ENCODE results near the gene RPL27A. TPM values are rescaled to one million over a fixed set of nuclear protein-coding genes. Genes with fewer than 3 reads are reported as not detected.

The RPL27A gene
- total RNA-seq, 1 donor from 2014 or later: 1,116 TPM

DNA sequence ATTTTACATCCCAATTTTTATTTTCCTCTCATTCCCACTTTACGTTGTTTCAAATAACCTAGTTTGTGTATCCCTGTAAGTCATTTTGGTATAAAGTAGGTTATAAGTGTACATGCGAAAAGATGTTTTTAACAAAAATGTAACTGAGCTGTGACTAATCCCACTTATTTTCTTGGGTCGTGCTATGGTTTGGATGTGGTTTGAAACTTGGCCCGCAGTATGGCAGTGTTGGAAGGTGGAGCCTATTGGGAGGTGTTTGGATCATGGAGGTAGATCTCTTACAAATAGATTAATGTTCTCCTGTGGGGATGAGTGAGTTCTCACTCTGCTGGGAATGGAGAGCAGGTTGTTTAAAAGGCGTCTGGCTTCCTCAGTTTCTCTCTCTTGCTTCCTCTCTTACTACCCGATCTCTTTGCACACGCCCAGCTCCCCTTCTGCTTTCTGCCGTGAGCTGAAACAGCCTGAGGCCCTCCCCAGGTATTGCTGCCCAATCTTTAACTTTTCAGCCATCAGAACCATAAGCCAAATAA is 7.2 kb downstream of the RPL27A start:
- Histone ChIP-seq H3K4me3 (peak overlapping the region; percentile 53), H3K4me2 (peak overlapping the region; percentile 80), H3K27me3 (no peaks in the 10 kb centered on the region), H3K9me3 (ENCODE audit: low read depth) (no peaks in the 10 kb centered on the region), H3K4me1 (peaks cover 21% of the 10 kb centered on the region), H3F3A (ENCODE audit: low read depth) (peaks cover 55% of the 10 kb centered on the region), H3K27ac (no peak overlapping the region), H3K79me2 (ENCODE audit: low read depth) (peaks cover 39% of the 10 kb centered on the region), H3K36me3 (peaks cover 6% of the 10 kb centered on the region), H4K20me1 (ENCODE audit: low read depth) (peaks cover 8% of the 10 kb centered on the region), H2AFZ (replicated peaks) (no peak overlapping the region), H3K9ac (peak overlapping the region; percentile 5)
- no peaks in the 10 kb centered on the region for H3K9me3 Mint-ChIP-seq
- TF ChIP-seq EZH2 (IDR thresholded peaks at IDR 0.05): no peak
- TF ChIP-seq EZH2phosphoT487 (IDR thresholded peaks at IDR 0.05): no peak
- TF ChIP-seq, protein P1, sequence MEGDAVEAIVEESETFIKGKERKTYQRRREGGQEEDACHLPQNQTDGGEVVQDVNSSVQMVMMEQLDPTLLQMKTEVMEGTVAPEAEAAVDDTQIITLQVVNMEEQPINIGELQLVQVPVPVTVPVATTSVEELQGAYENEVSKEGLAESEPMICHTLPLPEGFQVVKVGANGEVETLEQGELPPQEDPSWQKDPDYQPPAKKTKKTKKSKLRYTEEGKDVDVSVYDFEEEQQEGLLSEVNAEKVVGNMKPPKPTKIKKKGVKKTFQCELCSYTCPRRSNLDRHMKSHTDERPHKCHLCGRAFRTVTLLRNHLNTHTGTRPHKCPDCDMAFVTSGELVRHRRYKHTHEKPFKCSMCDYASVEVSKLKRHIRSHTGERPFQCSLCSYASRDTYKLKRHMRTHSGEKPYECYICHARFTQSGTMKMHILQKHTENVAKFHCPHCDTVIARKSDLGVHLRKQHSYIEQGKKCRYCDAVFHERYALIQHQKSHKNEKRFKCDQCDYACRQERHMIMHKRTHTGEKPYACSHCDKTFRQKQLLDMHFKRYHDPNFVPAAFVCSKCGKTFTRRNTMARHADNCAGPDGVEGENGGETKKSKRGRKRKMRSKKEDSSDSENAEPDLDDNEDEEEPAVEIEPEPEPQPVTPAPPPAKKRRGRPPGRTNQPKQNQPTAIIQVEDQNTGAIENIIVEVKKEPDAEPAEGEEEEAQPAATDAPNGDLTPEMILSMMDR (IDR thresholded peaks at IDR 0.05): no peak
- H3K27ac Mint-ChIP-seq: peak overlapping the region; percentile 26
- no peak for DNase-seq (ENCODE audit: low spot score)
- no peaks in the 10 kb centered on the region for H3K27me3 Mint-ChIP-seq (ENCODE audit: insufficient read depth, low read depth)
- peak overlapping the region; percentile 92 for H3K4me3 Mint-ChIP-seq
- H3K4me1 Mint-ChIP-seq: peaks cover 48% of the 10 kb centered on the region
- H3K36me3 Mint-ChIP-seq: peaks cover 38% of the 10 kb centered on the region

DNA sequence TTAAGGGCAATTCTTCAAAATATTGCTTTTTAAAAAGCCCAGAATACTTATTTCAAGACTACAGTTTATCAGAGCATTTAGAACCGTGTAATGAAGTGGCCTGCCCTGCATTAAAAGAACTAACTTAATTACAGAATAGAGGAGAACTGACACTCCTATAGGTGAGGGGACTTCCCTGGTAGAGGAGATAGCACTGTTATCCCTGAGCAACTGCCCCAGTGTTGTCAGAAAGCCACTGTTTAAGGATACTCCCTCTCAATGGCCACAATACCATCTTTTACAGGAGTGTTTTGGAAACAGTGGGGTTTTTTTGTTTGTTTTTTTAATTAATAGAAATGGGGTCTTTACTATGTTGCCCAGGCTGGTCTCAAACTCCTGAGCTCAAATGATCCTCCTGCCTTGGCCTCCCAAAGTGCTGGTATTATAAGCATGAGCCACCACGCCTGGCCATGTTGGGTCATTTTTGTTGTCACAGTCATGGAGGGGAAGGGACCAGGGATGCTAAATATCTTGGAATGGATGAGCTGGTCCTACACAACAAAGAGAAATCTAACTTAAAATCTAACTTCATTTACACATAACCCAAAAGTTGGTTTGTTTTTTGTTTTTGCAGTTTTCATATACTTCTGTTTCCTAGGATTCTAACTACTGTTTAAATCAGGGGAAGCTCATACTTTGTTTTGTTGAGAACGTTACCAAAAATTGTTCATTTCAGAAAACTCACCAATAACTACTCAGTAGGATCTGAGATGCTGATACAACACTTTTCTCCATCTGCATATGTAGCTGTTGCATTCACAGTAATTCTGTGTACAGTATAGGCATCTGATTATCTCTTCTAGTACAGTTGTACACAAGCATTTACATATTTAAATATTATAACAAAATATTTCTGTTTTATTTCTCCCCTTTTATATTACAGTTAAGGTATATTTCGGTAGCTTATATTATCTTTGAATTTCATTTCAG is 8.1 kb downstream of the RPL27A start:
- peaks cover 30% of the 10 kb centered on the region for H3K79me2 ChIP-seq (ENCODE audit: low read depth)
- no peak overlapping the region for H3K27ac ChIP-seq
- no peak overlapping the region for H3K4me3 ChIP-seq
- no peaks in the 10 kb centered on the region for H4K20me1 ChIP-seq (ENCODE audit: low read depth)
- no peaks in the 10 kb centered on the region for H3K36me3 ChIP-seq
- Mint-ChIP-seq H3K27me3 (ENCODE audit: insufficient read depth, low read depth) (no peaks in the 10 kb centered on the region), H3K9me3 (no peaks in the 10 kb centered on the region), H3K4me3 (no peak overlapping the region), H3K36me3 (peaks cover 36% of the 10 kb centered on the region), H3K27ac (no peak overlapping the region), H3K4me1 (peaks cover 40% of the 10 kb centered on the region)
- TF ChIP-seq EZH2phosphoT487 (IDR thresholded peaks at IDR 0.05): no peak
- TF ChIP-seq EZH2 (IDR thresholded peaks at IDR 0.05): no peak
- TF ChIP-seq, protein P1 (IDR thresholded peaks at IDR 0.05): no peak
- no peaks in the 10 kb centered on the region for H3K9me3 ChIP-seq (ENCODE audit: low read depth)
- H3K4me1 ChIP-seq: peaks cover 21% of the 10 kb centered on the region
- no peak overlapping the region for H3K9ac ChIP-seq
- no peak for DNase-seq (ENCODE audit: low spot score)
- peaks cover 46% of the 10 kb centered on the region for H3F3A ChIP-seq (ENCODE audit: low read depth)
- H3K27me3 ChIP-seq: no peaks in the 10 kb centered on the region
- no peak overlapping the region for H2AFZ ChIP-seq (replicated peaks)
- peak overlapping the region; percentile 80 for H3K4me2 ChIP-seq

DNA sequence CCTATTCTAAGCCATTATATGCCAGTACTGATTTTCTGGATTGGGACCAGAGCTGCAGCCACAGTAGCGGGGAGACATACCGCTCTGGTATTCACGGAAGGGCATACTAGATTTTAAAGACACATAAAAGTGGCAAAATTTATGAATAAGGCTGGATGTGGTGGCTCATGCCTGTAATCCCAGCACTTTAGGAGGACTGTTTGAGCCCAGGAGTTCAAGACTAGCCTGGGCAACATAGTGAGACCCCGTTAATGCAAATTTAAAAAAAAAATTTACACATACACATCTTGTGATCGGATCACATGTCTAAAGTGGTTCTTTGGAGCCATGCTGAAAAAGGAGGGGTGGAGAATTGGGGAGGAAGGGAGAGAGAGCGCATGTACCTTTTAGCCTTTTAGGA is 9.0 kb downstream of the RPL27A start:
- Mint-ChIP-seq H3K36me3 (peaks cover 41% of the 10 kb centered on the region), H3K27me3 (ENCODE audit: insufficient read depth, low read depth) (no peaks in the 10 kb centered on the region), H3K9me3 (no peaks in the 10 kb centered on the region), H3K27ac (no peak overlapping the region), H3K4me3 (no peak overlapping the region), H3K4me1 (peaks cover 36% of the 10 kb centered on the region)
- Histone ChIP-seq H3K4me1 (peaks cover 21% of the 10 kb centered on the region), H3K4me3 (no peak overlapping the region), H3K27me3 (no peaks in the 10 kb centered on the region), H3K36me3 (no peaks in the 10 kb centered on the region), H3K4me2 (no peak overlapping the region), H2AFZ (replicated peaks) (no peak overlapping the region), H3K9ac (no peak overlapping the region), H4K20me1 (ENCODE audit: low read depth) (no peaks in the 10 kb centered on the region), H3F3A (ENCODE audit: low read depth) (peaks cover 37% of the 10 kb centered on the region), H3K9me3 (ENCODE audit: low read depth) (no peaks in the 10 kb centered on the region), H3K79me2 (ENCODE audit: low read depth) (peaks cover 26% of the 10 kb centered on the region), H3K27ac (no peak overlapping the region)
- TF ChIP-seq EZH2phosphoT487 (IDR thresholded peaks at IDR 0.05) (no peak), EZH2 (IDR thresholded peaks at IDR 0.05) (no peak)
- TF ChIP-seq, protein P1 (IDR thresholded peaks at IDR 0.05): no peak
- no peak for DNase-seq (ENCODE audit: low spot score)

Data from neural progenitor cell (in vitro differentiated cells).